ENCODE measurements around the gene ZNF273.

DNA sequence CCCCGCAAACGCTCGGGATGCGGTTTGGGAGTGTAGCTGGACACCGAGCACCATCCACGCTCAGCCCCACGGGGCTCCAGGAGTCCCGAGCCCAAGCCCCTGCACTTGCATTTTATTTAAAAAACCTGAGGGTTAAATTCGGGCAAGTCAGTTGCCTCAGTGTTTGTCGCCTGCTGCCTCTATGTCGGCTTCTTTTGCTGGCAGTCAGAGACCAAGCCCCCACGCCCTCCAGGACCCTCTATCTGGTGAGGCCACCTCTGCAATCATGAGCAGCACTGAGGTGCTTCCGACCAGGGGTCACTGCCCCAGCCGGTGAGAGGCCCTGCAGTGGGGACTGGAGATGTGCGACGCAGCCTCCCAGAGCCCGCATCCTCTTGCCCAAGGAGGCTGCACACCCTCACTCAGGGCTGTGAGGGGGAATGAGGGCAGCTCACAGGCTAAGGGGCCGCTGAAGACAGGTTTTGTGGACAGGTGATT lies 13.3 kb upstream of the ZNF273 start:
- TF ChIP-seq, protein P1, sequence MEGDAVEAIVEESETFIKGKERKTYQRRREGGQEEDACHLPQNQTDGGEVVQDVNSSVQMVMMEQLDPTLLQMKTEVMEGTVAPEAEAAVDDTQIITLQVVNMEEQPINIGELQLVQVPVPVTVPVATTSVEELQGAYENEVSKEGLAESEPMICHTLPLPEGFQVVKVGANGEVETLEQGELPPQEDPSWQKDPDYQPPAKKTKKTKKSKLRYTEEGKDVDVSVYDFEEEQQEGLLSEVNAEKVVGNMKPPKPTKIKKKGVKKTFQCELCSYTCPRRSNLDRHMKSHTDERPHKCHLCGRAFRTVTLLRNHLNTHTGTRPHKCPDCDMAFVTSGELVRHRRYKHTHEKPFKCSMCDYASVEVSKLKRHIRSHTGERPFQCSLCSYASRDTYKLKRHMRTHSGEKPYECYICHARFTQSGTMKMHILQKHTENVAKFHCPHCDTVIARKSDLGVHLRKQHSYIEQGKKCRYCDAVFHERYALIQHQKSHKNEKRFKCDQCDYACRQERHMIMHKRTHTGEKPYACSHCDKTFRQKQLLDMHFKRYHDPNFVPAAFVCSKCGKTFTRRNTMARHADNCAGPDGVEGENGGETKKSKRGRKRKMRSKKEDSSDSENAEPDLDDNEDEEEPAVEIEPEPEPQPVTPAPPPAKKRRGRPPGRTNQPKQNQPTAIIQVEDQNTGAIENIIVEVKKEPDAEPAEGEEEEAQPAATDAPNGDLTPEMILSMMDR (IDR thresholded peaks at IDR 0.05 in 4 of 5, conservative IDR thresholded peaks at IDR 0.05 in 1 of 5), result no peak
- TF ChIP-seq POLR2A (IDR thresholded peaks at IDR 0.05), result no peak
